HG03565 (cell line): Measurements from ENCODE around the gene BAIAP2.
"Not testable (repeated sequence)": the region's sequence is repeated elsewhere in the genome, so short reads cannot be mapped to it uniquely, and the experiment has no call there.

Experiments used
- ATAC-seq: cut with Tn5 transposase; IDR thresholded peaks from one replicate; pipeline ENCODE4 v1.9.1; 2021; ENCODE audit warnings: mild to moderate bottlenecking, moderate library complexity; ENCODE audit not compliant: unreplicated experiment

Gene BAIAP2

DNA sequence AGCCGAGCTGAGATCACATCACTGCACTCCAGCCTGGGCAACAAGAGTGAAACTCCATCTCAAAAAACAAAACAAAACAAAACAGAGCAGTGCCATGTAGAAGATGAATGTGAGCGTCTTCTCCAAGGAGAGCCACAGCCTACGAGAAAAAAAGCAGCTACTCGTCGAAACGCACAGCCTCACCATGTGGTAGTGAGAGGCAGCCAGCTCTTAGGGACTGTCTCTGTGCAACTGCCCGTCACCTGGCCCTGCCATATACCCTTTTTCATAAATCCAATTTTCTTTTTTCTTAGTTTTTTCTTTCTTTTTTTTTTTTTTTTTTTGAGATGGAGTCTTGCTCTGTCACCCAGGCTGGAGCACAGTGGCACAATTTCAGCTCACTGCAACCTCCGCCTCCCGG is 119.1 kb downstream of the BAIAP2 start:
- ATAC-seq: not testable (repeated sequence)

DNA sequence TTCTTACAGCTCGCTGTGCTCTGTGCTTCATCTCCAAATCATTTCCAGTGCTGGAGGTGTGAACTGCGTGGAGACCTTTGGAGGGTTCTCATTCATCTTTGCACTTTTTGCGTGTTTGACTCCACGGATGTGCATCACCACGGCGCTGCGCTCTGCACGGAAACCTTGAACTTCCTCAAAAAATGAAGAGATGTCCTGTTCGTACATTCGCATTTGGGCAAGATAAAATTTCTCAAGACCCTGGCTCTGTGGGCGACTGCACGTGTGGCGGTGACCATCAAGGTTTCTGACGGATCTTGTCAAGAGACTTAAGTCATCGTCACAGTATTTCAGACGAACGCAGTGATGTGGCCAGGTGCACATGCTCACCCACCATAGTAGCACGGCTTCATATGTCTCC is 120.0 kb downstream of the BAIAP2 start:
- ATAC-seq: no peak

DNA sequence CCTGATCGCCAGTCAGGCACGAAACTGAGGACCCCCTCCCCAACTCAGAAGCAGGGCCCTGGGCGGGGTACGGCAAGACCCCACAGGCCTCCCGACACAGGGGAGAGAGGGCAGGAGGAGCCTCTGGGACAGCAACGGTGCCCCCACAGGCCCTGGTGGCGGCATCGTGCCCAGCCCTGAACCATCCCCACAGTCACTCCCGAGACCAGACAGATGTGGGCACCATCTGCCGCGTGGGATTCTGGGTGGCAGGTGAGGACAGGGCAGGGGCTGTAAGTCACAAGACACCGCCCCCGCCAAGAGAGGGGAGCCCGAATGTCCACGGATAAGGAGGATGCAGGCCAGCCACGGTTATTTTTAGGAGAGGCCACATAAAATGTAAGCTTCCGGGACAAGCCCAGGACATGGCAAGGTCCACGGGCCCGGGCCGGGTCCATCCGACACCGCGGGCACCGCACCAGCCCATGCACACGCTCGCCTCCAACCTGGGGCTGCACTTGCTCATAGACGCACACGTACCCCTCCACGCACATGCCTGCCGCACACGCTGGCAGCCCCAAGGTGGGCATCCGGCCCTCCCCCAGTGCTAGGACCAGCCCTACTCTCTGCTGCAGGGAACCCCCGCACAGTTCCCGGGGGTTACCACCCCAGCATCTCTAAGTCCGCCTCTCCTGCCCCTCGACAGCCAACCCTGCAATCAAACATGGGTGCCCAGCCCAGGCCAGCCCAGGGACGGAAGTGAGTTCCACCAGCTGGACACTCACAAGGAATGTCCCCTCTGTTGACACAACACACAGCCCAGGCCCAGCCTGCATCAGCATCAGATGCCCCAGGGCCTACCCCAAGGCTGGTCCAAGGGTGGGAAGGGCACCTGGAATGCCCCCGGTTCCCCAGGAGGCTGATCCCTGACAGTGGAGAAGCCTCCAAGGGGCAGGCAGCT is 122.2 kb downstream of the BAIAP2 start:
- ATAC-seq: no peak

DNA sequence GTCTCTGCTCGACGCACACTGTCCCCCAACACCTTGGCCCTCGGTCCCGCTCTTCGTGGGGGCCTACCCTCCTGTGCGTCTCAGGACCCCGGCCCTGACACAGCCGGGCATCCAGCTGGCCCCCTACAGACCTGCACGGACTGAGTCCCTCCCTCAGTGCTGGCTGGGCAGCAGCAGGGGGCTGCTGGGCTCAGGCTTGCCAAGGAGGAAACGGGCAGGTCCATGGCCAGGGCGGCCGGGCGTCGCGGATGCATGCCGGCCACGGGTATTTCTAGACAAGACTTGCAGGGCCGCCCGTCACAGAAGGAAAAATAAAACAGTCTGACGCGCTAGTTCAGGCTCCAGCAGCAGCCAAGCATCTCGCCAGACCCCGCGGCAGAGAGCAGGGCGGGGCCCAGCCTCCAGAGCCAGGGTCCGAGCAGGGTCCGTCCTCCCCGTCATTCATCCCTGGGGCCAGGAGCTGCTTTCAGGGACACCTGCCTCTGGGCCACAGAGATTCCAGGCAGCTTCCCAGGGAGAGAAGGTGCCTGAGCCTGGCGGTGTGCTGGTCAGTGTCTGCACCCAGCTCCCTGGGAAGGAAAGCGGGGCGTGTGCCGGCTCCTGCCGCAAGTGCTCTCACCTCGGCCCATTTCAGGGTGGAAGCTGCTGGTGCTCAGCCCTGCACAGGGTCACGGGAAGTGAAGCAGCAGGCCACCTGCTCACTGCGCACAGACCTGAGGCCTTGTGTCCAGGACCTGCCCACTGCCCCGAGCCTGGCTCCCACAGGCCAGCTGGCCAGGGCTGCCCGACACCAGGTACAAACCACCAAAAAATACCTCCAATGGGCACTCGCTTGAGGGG is 123.1 kb downstream of the BAIAP2 start:
- no peak for ATAC-seq

DNA sequence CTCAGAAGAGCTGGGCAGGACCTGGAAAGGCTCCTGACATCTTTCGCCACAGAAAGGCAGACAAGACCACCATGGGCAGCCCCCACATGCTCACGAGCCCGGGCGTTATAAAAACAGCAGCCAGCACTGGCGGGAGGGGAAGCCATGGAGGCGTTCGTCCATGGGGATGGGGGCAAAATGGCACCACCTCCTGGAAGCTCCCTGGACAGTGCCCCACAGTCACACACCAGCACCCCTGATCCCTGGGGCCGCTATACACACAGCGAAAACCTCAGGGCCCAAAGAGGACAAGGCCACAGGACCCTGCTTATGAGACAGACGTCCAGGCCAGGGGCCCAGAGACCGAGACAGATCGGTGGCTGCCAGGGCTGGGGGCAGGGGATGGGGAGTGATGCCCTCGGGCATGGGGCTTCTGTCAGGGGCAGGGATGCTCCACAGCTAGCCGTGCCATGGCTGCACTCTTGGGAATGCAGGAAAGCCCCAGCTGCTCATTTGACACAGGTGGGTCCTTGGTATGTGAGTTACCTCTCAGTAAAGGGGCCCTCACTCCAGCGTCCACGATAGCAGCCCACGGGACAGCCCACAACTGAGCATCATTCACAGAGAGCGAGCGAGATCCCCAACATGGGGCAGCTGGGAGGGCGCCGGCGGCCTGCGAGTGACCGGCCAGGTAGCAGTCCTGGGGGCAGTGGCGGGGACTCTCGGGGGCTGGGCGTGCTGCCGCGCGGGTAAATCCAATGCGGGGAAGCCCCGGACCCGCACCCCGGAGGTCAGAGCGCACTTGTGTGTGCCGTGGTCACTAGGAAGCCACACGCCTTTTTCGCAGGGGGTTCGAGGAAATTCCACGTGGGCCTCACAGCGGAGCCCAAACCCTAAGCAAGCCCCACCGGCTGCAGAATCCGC is 124.0 kb downstream of the BAIAP2 start:
- no peak for ATAC-seq

DNA sequence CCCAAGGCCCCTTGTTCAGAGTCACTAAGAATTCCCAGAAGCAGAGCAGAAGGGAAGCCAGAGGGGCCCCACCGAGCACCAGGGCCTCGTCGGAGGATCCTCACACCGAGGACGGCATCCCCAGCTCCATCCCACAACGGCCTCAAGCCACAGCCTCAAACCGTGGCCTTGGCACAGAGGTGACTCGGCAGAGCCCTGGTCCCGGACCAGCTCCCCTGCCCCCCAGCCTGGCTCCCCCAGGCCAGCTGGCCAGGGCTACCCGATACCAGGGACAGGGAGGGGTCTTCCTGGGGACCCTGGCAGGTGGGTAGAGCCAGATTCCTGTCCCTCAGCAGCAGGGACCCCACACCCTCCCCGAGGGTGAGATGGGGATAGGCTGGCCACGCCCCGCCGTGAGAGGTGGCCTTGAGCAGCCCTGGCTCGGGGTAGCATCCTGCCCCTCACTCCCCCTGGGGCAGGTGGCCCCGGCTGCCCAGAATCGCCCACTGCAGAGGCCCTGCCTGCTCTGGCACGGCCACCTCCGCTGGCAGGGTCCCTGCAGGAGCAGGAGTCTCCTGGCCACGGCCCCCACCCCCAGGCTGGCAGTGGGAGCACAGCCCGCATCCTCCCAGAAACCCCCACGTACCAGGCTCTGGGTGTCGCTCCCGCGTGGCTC is 124.8 kb downstream of the BAIAP2 start:
- no peak for ATAC-seq

DNA sequence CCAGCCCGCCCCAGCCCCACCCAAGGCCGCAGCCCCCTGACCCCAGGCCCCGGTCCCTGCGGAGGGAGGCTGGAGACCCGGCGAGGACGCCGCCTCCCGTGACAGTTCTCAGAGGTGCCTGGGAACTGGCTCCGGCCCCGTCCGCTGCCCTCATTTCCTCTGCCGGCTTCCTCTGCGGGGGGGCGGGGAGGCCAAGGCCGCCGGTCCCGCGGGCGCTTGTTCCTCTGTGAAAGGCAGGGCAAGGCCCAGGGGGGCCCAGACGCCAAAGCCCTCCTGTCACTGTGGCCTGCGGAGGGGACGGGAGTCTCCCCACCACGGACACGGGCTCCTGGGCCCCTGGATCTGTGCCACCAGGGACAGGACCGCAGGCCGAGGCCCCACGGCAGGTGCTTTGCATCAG is 125.4 kb downstream of the BAIAP2 start:
- no peak for ATAC-seq

DNA sequence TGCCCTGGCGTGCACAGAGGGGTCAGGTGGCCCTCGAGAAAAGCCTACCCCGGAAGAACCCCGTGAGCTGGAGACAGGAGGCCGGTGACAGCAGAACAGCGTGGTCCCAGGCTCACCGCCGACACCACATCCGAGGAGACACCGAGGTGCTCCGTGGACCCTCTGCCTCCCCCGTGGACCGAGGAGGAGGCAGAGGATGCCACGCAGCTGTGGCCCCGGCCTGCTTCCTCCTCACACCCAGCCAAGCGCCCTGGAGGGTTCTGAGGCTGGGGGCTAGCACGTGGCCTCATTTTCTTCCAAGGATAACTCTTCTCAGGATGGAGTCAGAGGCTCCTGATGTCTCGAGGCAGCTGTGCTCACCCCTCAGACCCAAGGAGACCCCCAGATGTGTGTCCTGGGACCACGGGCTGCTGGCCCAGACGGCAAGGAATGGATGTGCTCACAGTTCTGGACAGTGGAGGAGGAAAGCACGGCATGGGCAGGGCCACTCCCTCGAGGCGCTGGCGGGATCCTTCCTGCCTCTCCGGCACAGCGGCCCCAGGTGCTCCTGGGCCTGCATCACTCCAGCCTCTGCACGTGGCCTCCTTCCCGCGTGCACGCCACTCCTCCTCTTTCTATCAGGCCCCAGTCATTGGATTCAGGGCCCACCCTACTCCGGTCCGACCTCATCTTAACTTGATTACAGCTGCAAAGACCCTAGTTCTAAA is 125.9 kb downstream of the BAIAP2 start:
- no peak for ATAC-seq

DNA sequence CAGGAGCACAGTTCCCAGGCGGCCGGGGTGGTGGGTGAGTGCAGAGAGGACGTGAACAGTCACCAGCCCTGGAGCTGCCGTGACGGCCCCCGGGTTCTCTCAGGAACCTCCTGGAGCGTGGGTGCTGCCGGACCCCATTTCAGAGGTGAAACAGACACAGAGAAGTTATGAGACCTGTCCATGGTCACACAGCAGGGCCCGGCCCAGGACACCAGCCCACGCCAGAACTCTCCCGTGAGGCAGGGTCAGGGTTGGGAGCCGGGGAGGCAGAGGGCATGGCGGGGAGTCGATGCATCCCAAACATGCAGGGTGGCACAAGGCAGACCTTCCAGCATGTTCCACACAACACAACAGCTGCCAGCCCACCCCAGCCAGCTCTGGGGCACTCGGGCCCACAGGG is 126.6 kb downstream of the BAIAP2 start:
- ATAC-seq: no peak

DNA sequence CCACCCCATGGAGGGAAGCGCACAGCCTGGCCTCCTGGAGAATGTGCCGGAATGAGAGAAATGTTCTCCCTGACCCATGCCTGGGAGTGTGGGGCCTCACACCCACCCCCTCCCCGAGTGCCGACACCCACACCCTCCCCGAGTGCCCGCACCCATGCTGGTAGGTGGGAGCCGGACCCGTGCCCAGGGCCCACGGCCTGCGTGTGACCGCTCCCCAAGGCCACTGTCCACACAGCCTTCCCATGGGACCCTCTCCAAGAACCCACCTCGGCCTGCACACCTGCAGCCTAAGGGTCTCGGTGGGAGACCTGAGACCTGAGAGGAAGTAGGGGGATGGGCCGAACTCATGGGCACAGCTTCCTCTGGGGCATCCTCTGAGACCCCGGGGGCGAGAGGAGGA is 127.0 kb downstream of the BAIAP2 start:
- no peak for ATAC-seq

DNA sequence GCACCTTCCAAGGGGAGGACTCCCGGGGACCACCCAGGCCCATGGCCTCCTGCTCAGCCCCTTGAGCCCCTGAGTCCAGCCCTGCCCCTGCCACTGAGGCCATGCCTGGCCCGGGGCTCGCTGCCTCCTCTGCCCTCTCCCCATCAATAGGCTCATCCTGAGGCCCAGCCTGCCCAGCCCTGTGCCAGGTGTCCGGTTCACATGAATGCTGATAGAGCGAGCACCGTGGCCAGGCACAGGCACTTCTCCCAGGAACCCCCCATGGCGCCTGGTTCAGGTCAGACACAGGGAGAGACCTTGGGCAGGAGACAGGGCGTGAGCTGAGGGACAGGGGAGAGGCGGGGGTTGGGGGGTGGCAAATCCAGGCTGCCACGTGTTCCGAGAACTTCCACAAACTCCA is 127.5 kb downstream of the BAIAP2 start:
- ATAC-seq: no peak

DNA sequence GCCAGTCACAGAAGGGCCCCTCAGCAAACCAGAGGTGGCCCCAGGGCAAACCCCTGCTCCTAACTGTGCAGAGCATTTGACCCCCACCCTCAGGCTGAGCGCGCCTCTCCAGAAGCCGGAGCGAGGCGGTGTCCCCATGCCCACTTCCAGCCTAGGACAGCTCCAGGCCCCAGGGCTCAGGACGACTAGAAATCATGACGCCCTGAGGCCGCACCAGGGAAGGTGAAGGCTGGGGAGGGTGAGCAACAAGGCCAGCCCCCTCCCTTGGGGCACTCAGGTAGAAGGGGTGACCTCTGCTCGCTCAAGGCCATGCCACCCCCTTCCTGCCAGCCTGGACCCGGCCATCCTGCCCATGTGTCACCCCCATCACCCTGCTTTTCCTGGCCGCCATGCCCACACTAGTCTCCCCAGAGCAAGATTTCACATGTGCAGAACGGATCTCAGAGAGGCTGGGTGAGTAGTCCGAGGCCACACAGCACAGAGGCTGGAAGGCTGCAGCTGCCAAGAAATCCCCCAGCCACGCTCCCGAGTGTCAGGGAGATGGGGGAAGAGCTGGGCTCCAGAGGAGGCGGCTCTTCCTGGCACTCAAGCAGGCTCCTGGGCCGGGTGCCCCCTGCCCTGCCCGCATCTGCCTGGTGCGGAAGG is 128.2 kb downstream of the BAIAP2 start:
- no peak for ATAC-seq

DNA sequence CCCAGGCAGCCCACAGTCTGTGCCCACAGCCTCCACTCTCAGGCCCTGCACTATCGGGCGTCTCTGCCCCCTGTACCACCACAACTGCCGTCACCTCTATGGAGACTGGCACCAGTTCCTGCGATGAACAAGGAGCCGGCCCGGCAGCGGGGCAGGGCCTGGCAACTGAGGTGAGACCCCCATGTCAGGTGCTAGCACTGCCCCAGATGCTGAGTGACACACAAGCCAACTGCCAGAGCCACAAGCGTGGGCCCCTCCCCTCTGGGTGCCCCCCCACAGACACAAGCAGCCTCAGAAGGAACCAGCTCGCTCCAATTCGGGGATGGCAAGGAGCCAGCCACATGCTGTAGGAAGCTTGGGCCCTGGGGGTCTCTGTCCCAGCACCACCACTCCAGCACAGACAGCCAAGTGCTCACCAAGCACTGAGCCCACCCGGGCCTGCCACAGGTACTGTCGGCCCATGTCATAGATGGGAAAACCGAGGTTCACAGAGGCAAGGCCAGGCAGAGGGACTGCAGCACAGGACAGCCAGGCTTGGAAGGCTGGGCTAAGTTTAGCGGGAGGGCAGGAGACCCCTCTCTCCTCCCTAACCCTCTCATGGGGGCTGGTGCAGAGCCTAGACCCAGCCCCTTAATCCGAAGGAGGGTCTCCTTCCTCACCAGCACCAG is 128.9 kb downstream of the BAIAP2 start:
- no peak for ATAC-seq

DNA sequence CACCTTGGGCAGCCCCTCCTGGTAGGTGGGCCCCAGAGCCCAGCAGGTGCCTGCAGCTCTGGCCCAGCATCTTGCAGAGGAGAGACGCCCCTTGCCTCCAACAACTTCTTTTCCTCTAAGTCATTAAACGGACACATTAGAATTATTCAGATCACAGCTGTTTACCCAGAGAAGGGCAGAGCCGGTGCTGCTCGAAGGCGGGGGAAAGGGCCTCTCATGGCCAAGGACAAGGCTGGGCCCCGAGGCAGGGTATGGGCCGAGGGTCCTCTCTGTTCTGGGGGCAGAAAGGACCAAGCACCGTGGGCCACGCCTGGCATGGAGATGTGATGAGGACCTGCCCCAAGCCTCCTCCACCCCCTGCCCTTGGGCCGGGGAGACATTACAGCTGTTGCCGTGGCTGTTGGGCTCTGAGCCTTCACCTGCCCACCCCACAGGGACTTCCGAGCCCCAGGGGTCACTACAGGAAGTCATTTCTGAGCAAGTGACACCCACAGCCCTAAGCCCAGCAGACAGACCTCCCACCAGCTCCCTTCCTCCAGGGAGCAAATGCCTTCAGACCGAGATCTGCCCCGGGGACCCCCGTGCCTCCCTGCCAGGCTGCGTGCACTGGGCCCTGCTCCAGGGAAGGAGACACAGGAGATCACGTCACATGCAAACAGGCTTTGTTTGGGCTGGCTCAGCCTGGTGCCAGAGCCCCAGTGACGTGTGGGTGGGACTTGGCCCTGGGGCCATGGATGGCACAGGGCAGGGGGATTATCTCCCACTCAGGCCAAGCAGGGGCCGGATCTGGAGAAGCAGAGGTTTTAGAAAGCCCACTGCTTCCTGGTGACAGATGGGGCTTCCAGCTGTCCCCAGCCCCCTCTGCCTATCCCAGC is 129.7 kb downstream of the BAIAP2 start:
- ATAC-seq: no peak

DNA sequence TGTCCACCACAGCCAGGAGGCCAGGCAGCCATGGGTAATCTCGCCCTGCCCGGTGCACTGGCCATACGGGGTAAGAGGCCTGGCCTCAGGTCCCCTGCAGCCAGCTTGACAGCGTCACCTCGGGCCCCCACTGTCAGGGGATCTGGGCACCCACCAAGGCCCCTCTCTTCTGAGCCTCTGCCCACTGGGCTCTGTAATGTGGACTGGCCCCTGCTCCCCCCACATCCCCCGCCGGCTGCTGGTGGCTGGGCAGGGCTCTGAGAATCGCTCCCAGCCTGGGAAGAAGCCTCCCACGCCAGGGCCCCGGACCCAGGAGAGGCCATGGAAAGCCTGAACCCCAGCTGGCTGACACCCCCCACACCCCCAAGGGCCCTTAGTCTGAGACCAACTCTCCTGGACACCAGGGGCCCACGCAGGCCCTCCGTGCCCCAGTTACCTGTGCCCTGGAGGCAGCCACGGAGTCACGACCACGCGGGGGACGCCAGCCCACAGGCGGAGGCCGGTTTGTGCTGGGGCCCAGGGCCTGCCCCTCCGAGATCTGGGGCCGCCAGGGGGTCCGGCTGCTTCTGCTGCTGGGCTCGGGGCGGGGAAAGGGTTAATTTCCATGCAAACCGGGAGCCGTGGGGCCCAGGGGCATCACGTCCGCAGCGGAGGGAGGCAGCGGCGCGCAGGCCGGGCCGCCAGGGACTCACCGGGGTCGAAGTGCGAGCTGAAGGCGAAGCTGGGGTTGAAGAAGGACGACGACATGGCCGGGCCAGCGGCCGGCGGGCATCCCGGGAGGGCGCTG is 130.5 kb downstream of the BAIAP2 start, which contains the start of gene PVALEF:
Gene PVALEF (plus strand): TSS at position 262 of the 787 bp plus-strand sequence. CDS start 15,720 bp downstream, outside the sequence.
- no peak for ATAC-seq

DNA sequence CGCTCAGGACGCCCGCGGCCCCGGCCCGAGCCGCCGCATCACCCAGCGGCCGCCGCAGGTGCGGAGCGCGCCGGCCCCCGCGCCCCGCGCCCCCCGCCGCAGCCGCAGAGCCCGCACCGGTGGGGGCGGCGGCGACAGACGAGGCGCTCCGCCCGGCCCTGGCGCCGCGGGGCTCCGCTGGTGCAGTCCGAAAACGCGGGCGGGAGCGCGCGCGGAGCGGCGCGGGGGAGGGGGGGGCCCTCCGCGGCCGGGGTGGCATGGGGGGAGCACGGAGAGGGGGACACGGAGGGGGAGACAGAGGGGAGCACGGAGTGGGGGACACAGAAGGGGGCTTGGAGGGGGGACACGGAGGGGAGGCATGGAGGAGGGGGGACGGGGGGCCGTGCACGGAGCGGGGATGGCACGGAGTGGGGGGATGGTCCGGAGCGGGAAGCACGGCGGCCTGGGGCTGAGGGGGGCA is 131.1 kb downstream of the BAIAP2 start, which contains the start of gene AATK:
Gene AATK (minus strand): TSS at position 189 of the 460 bp plus-strand sequence. CDS start 229 bp downstream, outside the sequence.
- ATAC-seq: no peak
